Ovary (tissue), 3 donors: ENCODE measurements around the gene SEPTIN7.

Source experiments
- EP300 ChIP-seq: sonication (generic); formaldehyde crosslinking; IDR thresholded peaks from one replicate; pipeline ENCODE4 v1.6.1; 2017; ENCODE audit warnings: antibody characterized with exemption
- TF ChIP-seq, protein P1 (sequence below), 3 donors: fragments of 450-650 bp in 2 of 3; fragments of 200-600 bp in 1 of 3; IDR thresholded peaks; one replicate each; pipeline versions ENCODE4 v1.5.1 to v1.8.0; 2016 to 2022; ENCODE audit warnings: antibody characterized with exemption in 3 of 3, mild to moderate bottlenecking in 1 of 3
- donor health status: DM: no; HTN: no; CAD: no.

DNA sequence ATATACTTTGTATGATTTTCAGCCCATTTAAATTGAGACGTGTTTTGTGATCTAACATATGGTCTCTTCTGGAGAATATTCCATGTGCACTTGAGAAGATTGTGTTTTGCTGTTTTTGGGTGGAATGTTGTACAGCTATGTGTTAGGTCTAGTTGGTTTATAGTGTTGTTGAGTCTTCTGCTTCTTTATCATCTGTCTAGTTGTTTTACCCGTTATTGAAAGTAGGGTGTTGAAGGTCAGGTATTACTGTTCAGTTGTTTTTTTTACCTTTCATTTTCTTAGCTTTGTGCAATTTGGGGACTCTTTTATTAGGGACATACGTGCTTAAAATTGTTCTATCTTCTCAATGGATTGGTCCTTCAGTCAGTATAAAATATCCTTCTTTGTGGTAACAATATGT lies 18.5 kb downstream of the SEPTIN7 start:
- TF ChIP-seq EP300, result no peak
- TF ChIP-seq, protein P1, sequence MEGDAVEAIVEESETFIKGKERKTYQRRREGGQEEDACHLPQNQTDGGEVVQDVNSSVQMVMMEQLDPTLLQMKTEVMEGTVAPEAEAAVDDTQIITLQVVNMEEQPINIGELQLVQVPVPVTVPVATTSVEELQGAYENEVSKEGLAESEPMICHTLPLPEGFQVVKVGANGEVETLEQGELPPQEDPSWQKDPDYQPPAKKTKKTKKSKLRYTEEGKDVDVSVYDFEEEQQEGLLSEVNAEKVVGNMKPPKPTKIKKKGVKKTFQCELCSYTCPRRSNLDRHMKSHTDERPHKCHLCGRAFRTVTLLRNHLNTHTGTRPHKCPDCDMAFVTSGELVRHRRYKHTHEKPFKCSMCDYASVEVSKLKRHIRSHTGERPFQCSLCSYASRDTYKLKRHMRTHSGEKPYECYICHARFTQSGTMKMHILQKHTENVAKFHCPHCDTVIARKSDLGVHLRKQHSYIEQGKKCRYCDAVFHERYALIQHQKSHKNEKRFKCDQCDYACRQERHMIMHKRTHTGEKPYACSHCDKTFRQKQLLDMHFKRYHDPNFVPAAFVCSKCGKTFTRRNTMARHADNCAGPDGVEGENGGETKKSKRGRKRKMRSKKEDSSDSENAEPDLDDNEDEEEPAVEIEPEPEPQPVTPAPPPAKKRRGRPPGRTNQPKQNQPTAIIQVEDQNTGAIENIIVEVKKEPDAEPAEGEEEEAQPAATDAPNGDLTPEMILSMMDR (IDR thresholded peaks at IDR 0.05), result no peak
